Activated CD4-positive, alpha-beta T cell treated with anti-CD3 and anti-CD28 coated beads, Interleukin-2, amount 10 ng/mL, durations not matched to agents 7 days and 5 days (primary cell): Measurements from ENCODE around the gene NCK2. TPM values are rescaled to one million over a fixed set of nuclear protein-coding genes. Genes with fewer than 3 reads are reported as not detected.

Experiments used
- CTCF ChIA-PET: fragments of 350-600 bp; sonication (Branson Sonifier 250); formaldehyde crosslinking; loops from one replicate; lab custom pipeline; 2021; ENCODE audit warnings: antibody characterized with exemption; lab: Charles Lee
- POLR2A ChIA-PET: fragments of 350-600 bp; sonication (Branson Sonifier 250); formaldehyde crosslinking; loops from one replicate; lab custom pipeline; 2021; ENCODE audit warnings: antibody characterized with exemption; lab: Charles Lee
- DNase-seq: peaks from one replicate; pipeline ENCODE4 v3.0.0-alpha.2; 2020
- H3K27ac Mint-ChIP-seq: one replicate; pipeline ENCODE4 v1.8.0; 2021; ENCODE audit warnings: mild to moderate bottlenecking, moderate library complexity, mixed read lengths
- H3K27me3 Mint-ChIP-seq: one replicate; pipeline ENCODE4 v1.8.0; 2021; ENCODE audit warnings: mixed read lengths
- H3K36me3 Mint-ChIP-seq: one replicate; pipeline ENCODE4 v1.8.0; 2021; ENCODE audit warnings: low read depth, mixed read lengths
- H3K4me1 Mint-ChIP-seq: one replicate; pipeline ENCODE4 v1.8.0; 2021; ENCODE audit warnings: mixed read lengths
- H3K4me3 Mint-ChIP-seq: one replicate; pipeline ENCODE4 v1.8.0; 2021; ENCODE audit warnings: mild to moderate bottlenecking, moderate library complexity, mixed read lengths
- H3K9me3 Mint-ChIP-seq: one replicate; pipeline ENCODE4 v1.8.0; 2021; ENCODE audit warnings: mixed read lengths
- total RNA-seq, 2 experiments: library from RNA; stranded (reverse); gene quantifications; one replicate each; pipeline ENCODE4 v1.2.3, GENCODE V29; 2021

The NCK2 gene
- total RNA-seq, 2 experiments from 2014 or later, result 73.3 to 84.1 TPM

DNA sequence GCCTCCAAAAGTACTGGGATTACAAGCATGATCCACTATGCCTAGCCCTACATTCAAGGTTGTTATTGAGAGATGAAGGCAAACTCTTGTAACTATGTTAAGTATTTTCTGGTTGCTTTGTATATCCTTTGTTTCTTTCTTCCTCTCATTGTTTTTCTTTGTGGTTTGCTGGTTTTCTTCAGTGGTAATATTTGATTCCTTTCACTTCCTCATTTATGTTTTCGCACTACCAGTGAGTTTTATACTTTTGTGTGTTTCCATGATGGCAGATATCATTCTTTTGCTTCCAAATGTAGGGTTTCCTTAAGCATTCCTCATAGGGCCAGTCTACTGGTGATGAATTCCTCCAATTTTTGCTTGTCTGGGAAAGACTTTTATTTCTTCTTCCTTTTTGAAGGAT, 90.2 kb downstream of the NCK2 start:
- peak overlapping the region; percentile 64 for H3K27ac Mint-ChIP-seq
- peaks cover 79% of the 10 kb centered on the region for H3K36me3 Mint-ChIP-seq
- DNase-seq, result no peak
- peaks cover 84% of the 10 kb centered on the region for H3K4me1 Mint-ChIP-seq
- ChIA-PET CTCF (interaction anchor here (0.6 to 1.6 kb wide), 2 partner anchors 15 to 54 kb away, joined by 3 to 4 read pairs; no protein-coding TSS in a partner anchor), POLR2A (interaction anchor here (0.7 kb wide), 1 partner anchor 23 kb away, joined by 3 read pairs; no protein-coding TSS in a partner anchor)
- peak overlapping the region; percentile 0 for H3K4me3 Mint-ChIP-seq
- H3K9me3 Mint-ChIP-seq, result peaks cover 42% of the 10 kb centered on the region
- H3K27me3 Mint-ChIP-seq, result no peaks in the 10 kb centered on the region

DNA sequence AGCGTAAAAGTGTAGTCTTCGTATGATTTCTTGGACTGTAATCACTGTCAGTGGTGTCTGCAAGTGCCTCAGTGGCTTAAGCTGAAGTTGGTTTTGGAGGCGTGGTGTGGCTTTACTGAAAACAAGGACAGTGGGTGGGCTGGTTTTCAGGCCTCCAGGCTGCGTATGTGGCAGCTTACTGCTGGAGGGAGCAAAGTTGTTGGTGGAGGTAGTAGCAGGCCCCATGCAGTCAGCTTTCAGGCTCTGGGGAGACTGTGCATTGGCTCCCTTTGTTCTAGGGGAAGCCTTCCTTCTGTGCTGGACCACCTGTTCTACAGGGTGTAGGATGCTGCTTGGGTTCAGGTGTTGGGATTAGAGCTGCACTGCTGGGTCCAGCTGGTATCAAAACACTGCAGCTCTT, 91.6 kb downstream of the NCK2 start:
- Mint-ChIP-seq H3K36me3 (peaks cover 83% of the 10 kb centered on the region), H3K4me1 (peaks cover 85% of the 10 kb centered on the region), H3K27me3 (no peaks in the 10 kb centered on the region), H3K4me3 (no peak overlapping the region), H3K9me3 (peaks cover 41% of the 10 kb centered on the region), H3K27ac (peak overlapping the region; percentile 38)
- no peak for DNase-seq
- ChIA-PET CTCF (interaction anchor here (0.8 to 1.6 kb wide), 5 partner anchors 11 to 58 kb away, joined by 3 to 9 read pairs (median 3); no protein-coding TSS in a partner anchor), POLR2A (no interaction called here)

DNA sequence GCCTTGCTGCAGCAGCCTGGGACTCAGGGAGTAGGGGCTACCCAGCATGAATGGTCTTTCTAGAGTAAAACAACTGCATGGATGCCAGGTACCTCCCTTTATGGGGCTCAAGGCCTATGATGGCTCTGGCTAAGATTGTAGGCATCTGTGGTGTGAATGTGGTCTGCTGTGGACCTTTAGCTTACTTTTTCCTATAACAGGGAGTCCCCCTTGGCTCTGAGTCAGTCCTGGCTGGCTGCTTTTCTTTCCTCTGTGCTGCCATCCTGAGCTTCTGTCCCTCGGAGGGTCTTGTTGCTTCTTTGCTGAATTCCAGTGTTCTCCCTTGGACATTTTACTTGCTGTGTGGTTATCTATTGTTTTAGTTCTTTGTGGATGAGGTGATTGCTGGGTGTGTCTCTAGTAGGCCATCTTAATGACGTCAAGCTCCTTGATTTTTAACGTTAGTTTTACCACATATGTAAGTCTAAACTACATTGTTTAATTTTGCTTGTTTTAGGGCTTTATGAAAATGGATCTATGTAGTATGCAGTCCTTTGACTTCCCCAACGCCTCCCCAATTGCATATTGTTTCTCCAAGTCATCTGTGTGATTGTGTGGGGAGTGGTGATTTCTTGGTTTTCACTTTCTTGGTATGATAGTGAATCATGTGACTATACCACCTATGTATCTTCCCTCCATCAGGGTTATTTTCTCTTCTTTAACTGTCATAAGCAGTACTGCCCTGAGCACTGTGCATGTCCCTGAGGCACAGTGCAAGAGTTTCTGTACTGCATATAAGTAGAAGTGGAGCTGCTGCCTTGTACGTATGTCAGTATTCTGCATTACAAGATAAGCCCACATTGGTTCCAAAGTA, 92.4 kb downstream of the NCK2 start:
- Mint-ChIP-seq H3K4me3 (peak overlapping the region; percentile 1), H3K27ac (peak overlapping the region; percentile 77), H3K9me3 (peaks cover 34% of the 10 kb centered on the region), H3K36me3 (peaks cover 80% of the 10 kb centered on the region), H3K4me1 (peaks cover 84% of the 10 kb centered on the region), H3K27me3 (no peaks in the 10 kb centered on the region)
- no peak for DNase-seq
- CTCF ChIA-PET, result interaction anchor here (0.5 to 1.6 kb wide), 7 partner anchors 11 to 115 kb away, joined by 3 to 9 read pairs (median 3); no protein-coding TSS in a partner anchor
- POLR2A ChIA-PET, result no interaction called here

DNA sequence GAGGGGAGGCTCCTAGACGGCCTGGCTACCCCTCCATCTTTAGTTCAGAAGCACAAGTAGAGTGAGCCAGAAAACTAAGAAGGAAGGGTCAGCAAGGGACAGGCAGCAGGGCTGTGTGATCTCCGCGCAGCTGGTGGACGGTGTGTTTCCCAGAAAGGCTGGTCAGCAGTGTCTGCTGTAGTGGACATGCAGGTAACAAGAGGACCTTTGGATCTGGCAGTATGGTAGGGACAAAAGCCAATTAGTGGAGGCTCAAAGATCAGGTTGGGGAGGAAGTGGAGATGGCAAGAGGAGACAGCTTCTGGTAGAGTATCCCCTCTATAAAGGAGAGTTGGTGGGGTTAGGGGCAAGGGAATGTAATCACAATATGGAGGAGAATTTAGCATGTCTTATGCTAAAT, 95.1 kb downstream of the NCK2 start:
- Mint-ChIP-seq H3K4me3 (no peak overlapping the region), H3K27me3 (no peaks in the 10 kb centered on the region), H3K36me3 (peaks cover 72% of the 10 kb centered on the region), H3K27ac (peak overlapping the region; percentile 51), H3K4me1 (peaks cover 77% of the 10 kb centered on the region), H3K9me3 (peaks cover 17% of the 10 kb centered on the region)
- no peak for DNase-seq
- ChIA-PET POLR2A (no interaction called here), CTCF (interaction anchor here (1.4 to 1.8 kb wide), 2 partner anchors 13 to 31 kb away, joined by 3 to 5 read pairs; no protein-coding TSS in a partner anchor)

DNA sequence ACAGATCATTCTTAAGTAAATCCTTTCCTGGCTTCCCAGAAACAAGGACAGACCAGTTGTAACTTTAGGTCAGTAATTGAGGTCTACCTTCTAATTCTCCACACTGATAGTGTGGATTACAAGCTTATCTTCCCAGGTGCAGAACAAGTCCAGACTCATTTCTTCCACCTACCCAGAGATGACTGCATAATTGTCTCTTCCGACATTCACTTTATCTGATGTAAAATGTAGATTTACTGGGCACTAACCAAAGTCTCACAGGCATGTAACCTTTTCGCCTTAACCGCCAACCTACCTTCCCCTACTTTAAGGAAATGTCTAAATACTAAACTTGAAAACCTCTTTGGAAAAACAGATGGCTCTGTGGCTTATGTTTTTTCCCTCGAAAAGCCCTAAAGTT, 96.2 kb downstream of the NCK2 start:
- peaks cover 79% of the 10 kb centered on the region for H3K4me1 Mint-ChIP-seq
- CTCF ChIA-PET, result interaction anchor here (0.8 to 1.4 kb wide), 2 partner anchors 9 to 12 kb away, joined by 3 to 4 read pairs; no protein-coding TSS in a partner anchor
- H3K27ac Mint-ChIP-seq, result peak overlapping the region; percentile 0
- no peak for DNase-seq
- H3K36me3 Mint-ChIP-seq, result peaks cover 70% of the 10 kb centered on the region
- no peaks in the 10 kb centered on the region for H3K27me3 Mint-ChIP-seq
- POLR2A ChIA-PET, result no interaction called here
- no peak overlapping the region for H3K4me3 Mint-ChIP-seq
- H3K9me3 Mint-ChIP-seq, result peaks cover 11% of the 10 kb centered on the region

DNA sequence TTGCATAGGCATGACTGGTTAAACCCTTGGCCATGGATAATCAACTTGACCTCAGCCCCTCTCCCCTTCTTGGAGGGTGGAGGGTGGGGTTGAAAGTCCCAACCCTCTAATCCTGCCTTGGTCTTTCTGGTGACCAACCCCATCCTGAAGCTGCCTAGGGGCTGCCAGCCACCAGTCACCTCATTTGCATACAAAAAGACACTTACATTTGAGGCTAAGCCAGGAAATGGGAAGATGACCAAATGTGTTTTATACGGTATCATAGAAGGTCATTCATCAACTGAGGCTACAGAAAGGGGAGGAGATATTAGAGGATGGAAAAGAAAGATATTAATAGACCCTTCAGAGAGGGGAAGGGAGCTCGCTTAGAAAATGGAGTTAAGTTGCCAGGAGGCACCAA, 96.8 kb downstream of the NCK2 start:
- peaks cover 70% of the 10 kb centered on the region for H3K36me3 Mint-ChIP-seq
- POLR2A ChIA-PET, result no interaction called here
- H3K27me3 Mint-ChIP-seq, result no peaks in the 10 kb centered on the region
- peaks cover 79% of the 10 kb centered on the region for H3K4me1 Mint-ChIP-seq
- CTCF ChIA-PET, result interaction anchor here (0.5 to 1.4 kb wide), 4 partner anchors 8 to 238 kb away, joined by 3 to 4 read pairs (median 3); no protein-coding TSS in a partner anchor
- no peak overlapping the region for H3K4me3 Mint-ChIP-seq
- peaks cover 7% of the 10 kb centered on the region for H3K9me3 Mint-ChIP-seq
- no peak overlapping the region for H3K27ac Mint-ChIP-seq
- no peak for DNase-seq

DNA sequence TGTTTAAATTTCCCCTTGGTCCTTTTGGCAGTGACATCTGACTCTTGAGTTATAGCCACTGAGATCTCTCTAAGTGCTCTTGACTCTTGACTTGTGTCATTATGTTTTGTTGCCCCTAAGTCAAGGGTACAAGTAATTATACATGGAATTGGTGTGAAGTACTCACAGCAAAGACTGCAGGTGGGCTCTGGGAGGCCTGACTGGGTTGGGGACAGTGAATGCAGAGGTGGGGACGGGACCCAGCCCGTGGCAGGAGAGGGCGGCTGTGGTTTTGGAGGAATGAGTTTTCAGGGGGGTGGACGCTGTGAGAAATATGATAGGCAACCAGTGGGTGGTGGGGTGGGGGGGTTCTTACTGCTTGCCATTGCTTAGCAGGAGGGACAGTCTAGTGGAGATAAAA, 97.8 kb downstream of the NCK2 start:
- H3K27me3 Mint-ChIP-seq, result no peaks in the 10 kb centered on the region
- peak overlapping the region; percentile 44 for H3K27ac Mint-ChIP-seq
- no peak overlapping the region for H3K4me3 Mint-ChIP-seq
- peaks cover 77% of the 10 kb centered on the region for H3K4me1 Mint-ChIP-seq
- H3K36me3 Mint-ChIP-seq, result peaks cover 70% of the 10 kb centered on the region
- ChIA-PET POLR2A (no interaction called here), CTCF (interaction anchor here (0.8 kb wide), 1 partner anchor 148 kb away, joined by 3 read pairs; no protein-coding TSS in a partner anchor)
- DNase-seq, result no peak
- H3K9me3 Mint-ChIP-seq, result peaks cover under 1% of the 10 kb centered on the region

DNA sequence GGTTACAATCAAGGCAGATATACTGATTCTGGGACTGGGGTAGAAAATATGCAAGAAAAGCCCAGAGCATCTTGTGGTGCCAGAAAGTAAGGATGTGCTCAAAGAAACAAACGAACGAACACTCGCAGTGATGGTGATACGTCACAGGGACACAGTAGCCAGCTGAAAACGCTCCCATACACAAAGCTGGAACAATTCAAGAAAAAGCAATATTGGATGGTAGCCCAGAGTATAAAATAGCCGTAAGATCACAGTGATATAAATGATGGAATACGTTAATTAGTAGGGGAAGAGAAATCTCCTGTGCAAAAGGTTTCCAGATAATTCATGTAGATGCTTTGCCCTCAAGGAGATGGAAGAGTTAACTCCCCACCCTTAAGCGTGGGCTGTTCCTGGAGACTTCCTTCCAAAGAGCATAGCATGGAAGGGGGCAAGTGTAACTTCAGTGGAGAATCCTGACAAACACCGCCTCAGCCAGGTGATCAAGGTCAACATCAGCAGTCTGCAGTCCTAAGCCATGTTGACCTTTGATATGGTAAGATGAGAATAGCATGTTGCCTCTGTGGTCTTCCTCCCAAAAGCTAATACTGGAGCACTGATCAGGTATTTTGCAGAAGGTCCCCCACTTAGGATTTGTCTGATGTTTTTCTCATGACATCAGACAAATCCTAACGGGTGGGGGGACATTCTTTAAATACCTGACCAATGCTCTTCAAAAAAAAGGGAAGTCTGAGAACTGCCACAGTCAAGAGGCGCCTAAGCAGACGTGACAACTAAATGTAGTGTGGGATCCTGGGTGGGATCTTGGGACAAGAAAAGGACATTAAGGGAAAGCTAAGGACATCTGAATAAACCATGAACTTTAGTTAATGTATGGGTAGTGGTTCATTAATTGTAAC, 99.0 kb downstream of the NCK2 start:
- no peaks in the 10 kb centered on the region for H3K9me3 Mint-ChIP-seq
- POLR2A ChIA-PET, result no interaction called here
- H3K27ac Mint-ChIP-seq, result no peak overlapping the region
- H3K4me3 Mint-ChIP-seq, result no peak overlapping the region
- H3K27me3 Mint-ChIP-seq, result no peaks in the 10 kb centered on the region
- peaks cover 77% of the 10 kb centered on the region for H3K4me1 Mint-ChIP-seq
- H3K36me3 Mint-ChIP-seq, result peaks cover 75% of the 10 kb centered on the region
- DNase-seq, result no peak
- CTCF ChIA-PET, result interaction anchor here (0.6 kb wide), 1 partner anchor 226 kb away, joined by 4 read pairs; no protein-coding TSS in a partner anchor

DNA sequence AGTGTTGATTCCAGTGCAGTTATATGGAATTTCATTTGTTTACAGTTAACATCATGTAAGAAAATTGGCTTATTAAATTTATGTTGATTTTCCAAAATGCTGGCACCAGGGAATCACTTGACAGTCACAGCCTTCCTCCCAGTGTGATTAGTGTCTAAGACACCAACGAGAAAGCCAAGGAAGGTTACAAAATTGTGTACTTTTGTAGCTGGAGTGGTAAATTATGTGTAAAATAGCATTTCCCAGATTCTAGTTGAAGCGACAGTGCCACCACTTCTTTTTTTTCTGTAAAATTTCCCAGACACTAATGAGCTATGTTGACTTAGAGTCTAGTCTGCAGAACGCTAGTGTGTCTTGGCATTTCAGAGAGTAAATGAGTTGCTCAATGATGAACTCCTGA, 101.3 kb downstream of the NCK2 start:
- ChIA-PET POLR2A (no interaction called here), CTCF (no interaction called here)
- Mint-ChIP-seq H3K27ac (no peak overlapping the region), H3K4me3 (no peak overlapping the region), H3K9me3 (no peaks in the 10 kb centered on the region), H3K27me3 (no peaks in the 10 kb centered on the region), H3K36me3 (peaks cover 72% of the 10 kb centered on the region), H3K4me1 (peaks cover 61% of the 10 kb centered on the region)
- no peak for DNase-seq

DNA sequence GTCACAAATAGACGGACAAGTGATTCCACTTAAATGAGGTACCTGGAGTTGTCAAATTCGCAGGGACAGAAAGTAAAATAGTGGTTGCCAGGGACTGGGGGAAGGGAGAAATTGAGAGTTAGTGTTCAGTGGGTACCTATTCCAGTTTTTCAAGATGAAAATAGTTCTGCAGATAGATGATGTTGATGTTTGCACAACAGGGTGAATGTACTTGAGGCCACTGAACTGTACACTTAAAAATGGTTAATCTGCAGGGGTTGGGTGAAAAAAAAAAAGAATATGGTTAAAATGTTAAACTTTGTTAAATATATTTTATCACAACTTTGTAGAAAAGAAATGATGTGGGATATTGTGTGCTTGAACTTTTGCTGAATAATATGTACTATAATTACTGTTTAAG, 102.3 kb downstream of the NCK2 start:
- Mint-ChIP-seq H3K4me1 (peaks cover 58% of the 10 kb centered on the region), H3K9me3 (no peaks in the 10 kb centered on the region), H3K27ac (no peak overlapping the region), H3K36me3 (peaks cover 68% of the 10 kb centered on the region), H3K4me3 (no peak overlapping the region), H3K27me3 (no peaks in the 10 kb centered on the region)
- ChIA-PET CTCF (no interaction called here), POLR2A (no interaction called here)
- no peak for DNase-seq

DNA sequence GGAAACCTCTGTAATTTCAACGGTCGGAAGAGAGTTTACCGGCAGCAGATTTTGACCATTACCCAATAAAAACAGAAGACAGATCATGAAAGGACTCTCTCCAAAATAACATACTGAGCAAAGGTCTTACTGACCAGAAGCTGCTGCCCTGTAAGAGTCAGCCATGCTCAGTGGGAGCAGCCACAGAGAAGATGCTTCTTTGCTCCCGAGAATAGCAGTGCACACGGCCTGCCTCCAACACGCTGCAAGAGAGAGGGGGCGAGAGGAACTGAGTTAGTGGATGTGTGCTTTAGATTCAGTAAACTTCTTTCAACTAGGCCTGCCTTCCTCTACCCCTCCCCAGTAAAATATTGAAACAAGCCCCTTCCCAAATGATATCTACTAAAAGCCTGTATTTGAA, 103.7 kb downstream of the NCK2 start:
- H3K36me3 Mint-ChIP-seq, result peaks cover 62% of the 10 kb centered on the region
- peaks cover 60% of the 10 kb centered on the region for H3K4me1 Mint-ChIP-seq
- no peak overlapping the region for H3K4me3 Mint-ChIP-seq
- POLR2A ChIA-PET, result no interaction called here
- CTCF ChIA-PET, result no interaction called here
- no peaks in the 10 kb centered on the region for H3K27me3 Mint-ChIP-seq
- H3K27ac Mint-ChIP-seq, result no peak overlapping the region
- no peak for DNase-seq
- no peaks in the 10 kb centered on the region for H3K9me3 Mint-ChIP-seq

DNA sequence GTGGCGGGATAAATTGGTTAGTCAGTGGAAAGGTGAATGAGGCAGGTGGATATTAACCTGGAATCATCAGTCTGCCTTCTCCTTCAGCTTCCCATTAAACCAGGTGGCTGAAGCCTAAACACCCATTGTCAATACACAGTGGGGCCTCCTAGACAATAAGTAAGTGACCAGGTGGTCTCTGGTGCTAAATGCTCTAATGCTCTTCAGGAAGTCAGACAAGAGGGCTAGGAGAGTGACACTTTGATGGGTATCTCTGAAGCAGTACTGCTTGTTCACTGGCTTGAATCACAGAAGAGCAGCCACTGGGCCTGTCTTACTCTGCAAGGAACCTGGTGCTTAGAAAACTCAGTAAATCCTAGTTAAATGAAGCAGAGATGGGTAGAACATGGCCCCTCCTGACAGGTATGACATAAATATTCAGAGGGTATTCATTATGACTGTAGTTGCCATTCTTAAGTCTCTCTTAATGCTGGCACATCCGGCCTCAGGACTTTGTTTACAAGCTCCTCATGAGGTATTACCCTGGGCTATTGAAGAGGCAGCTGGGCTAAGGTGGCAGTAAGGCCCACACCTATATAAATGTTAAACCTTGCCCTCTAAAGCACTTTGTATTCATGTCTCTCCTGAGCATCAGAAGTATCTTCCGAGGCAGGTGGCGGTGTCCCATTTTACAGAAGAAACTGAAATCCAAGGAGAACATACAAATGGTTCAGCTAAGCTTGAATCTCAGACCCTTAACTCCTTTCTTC, 104.9 kb downstream of the NCK2 start:
- peak overlapping the region; percentile 28 for H3K27ac Mint-ChIP-seq
- H3K4me3 Mint-ChIP-seq, result no peak overlapping the region
- DNase-seq, result no peak
- ChIA-PET CTCF (interaction anchor here (0.6 to 0.8 kb wide), 2 partner anchors 8 to 15 kb away, joined by 4 read pairs; no protein-coding TSS in a partner anchor), POLR2A (no interaction called here)
- H3K27me3 Mint-ChIP-seq, result no peaks in the 10 kb centered on the region
- peaks cover 54% of the 10 kb centered on the region for H3K4me1 Mint-ChIP-seq
- no peaks in the 10 kb centered on the region for H3K9me3 Mint-ChIP-seq
- H3K36me3 Mint-ChIP-seq, result peaks cover 57% of the 10 kb centered on the region
